ENCODE measurements around the gene IP6K1.
"Not testable (repeated sequence)": the region's sequence is repeated elsewhere in the genome, so short reads cannot be mapped to it uniquely, and the experiment has no call there.

GRCh38 chr3:49684453-49684852 is 101.9 kb downstream of the IP6K1 start:
- TF ChIP-seq CTCF, POLR2AphosphoS5, EP300 (IDR thresholded peaks at IDR 0.05): not testable (repeated sequence)
